Activated CD8-positive, alpha-beta memory T cell treated with anti-CD3 and anti-CD28 coated beads, Interleukin-2, amount 10 ng/mL, durations not matched to agents 7 days and 5 days (primary cell): Measurements from ENCODE around the gene TXNL4A. TPM values are rescaled to one million over a fixed set of nuclear protein-coding genes. Genes with fewer than 3 reads are reported as not detected.

Experiments
- ATAC-seq: fragments of 150-1000 bp; cut with Tn5 transposase; one replicate; pipeline ENCODE4 v1.10.0; 2021; ENCODE audit warnings: moderate library complexity
- CTCF ChIA-PET: fragments of 350-600 bp; sonication (Branson Sonifier 250); formaldehyde crosslinking; loops from one replicate; lab custom pipeline; 2021; ENCODE audit warnings: antibody characterized with exemption; lab: Charles Lee
- DNase-seq: peaks from one replicate; pipeline ENCODE4 v3.0.0-alpha.2; 2020
- H3K27ac Mint-ChIP-seq: one replicate; pipeline ENCODE4 v1.8.0; 2021; ENCODE audit warnings: mild to moderate bottlenecking, mixed read lengths
- H3K27me3 Mint-ChIP-seq: one replicate; pipeline ENCODE4 v1.8.0; 2021; ENCODE audit warnings: mixed read lengths
- H3K36me3 Mint-ChIP-seq: one replicate; pipeline ENCODE4 v1.8.0; 2021; ENCODE audit warnings: mild to moderate bottlenecking, mixed read lengths
- H3K4me1 Mint-ChIP-seq: one replicate; pipeline ENCODE4 v1.8.0; 2021; ENCODE audit warnings: mixed read lengths
- H3K4me3 Mint-ChIP-seq: one replicate; pipeline ENCODE4 v1.8.0; 2021; ENCODE audit warnings: mild to moderate bottlenecking, moderate library complexity, mixed read lengths
- H3K9me3 Mint-ChIP-seq: one replicate; pipeline ENCODE4 v1.8.0; 2022; ENCODE audit warnings: low read depth, mixed read lengths
- total RNA-seq, 2 experiments: library from RNA; stranded (reverse); gene quantifications; one replicate each; pipeline ENCODE4 v1.2.3, GENCODE V29; 2021

The TXNL4A gene
- total RNA-seq, 2 experiments from 2014 or later: 140 to 151 TPM

DNA sequence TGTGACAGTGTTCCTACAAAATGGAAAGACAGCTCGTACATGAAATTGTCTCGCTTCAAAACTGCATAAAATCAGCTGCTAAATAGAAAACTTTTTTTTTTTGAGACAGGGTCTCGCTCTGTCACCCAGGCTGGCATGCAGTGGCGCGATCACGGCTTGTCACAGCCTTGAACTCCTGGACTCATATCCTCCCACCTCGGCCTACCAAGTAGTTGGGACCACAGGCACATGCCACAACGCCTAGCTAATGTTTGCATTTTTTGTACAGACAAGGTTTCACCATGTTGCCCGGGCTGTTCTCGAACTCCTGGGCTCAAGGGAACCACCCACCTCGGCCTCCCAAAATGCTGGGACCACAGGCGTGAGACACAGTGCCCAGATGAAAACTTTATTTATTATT is 3.2 kb downstream of the TXNL4A start:
- CTCF ChIA-PET: interaction anchor here (0.7 to 7.2 kb wide), 3 partner anchors 15 to 41 kb away, joined by 3 to 47 read pairs (median 3); partner anchors contain the start of gene HSBP1L1
- Mint-ChIP-seq H3K4me3 (no peak overlapping the region), H3K9me3 (no peaks in the 10 kb centered on the region), H3K27ac (no peak overlapping the region), H3K27me3 (no peaks in the 10 kb centered on the region), H3K36me3 (peaks cover 37% of the 10 kb centered on the region), H3K4me1 (peaks cover 67% of the 10 kb centered on the region)
- ATAC-seq (no peak), DNase-seq (no peak)

DNA sequence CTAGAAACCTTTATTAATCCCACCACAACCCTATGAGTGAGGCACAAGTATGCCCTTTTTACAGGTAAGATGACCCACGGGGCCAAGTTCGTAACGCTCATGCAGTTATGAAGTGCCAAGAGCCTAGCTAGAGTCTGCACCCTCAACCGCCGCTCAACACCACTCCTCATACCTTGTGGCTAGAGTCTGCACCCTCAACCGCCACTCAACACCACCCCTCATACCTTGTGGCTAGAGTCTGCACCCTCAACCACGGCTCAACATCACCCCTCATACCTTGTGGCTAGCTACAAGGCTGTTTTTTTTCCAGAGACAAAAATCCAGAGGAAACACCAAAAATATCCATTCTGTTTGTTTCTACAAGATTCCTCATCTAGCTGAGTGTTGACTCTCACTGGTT is 4.6 kb downstream of the TXNL4A start:
- peaks cover 44% of the 10 kb centered on the region for H3K36me3 Mint-ChIP-seq
- ATAC-seq (peak; percentile 12), DNase-seq (peak; percentile 74)
- no peaks in the 10 kb centered on the region for H3K9me3 Mint-ChIP-seq
- CTCF ChIA-PET: interaction anchor here (1.5 to 7.2 kb wide), 5 partner anchors 16 to 172 kb away, joined by 5 to 47 read pairs (median 6); partner anchors contain the start of genes HSBP1L1, RBFA and SLC66A2
- no peaks in the 10 kb centered on the region for H3K27me3 Mint-ChIP-seq
- H3K27ac Mint-ChIP-seq: peak overlapping the region; percentile 82
- H3K4me3 Mint-ChIP-seq: peak overlapping the region; percentile 63
- H3K4me1 Mint-ChIP-seq: peaks cover 71% of the 10 kb centered on the region

DNA sequence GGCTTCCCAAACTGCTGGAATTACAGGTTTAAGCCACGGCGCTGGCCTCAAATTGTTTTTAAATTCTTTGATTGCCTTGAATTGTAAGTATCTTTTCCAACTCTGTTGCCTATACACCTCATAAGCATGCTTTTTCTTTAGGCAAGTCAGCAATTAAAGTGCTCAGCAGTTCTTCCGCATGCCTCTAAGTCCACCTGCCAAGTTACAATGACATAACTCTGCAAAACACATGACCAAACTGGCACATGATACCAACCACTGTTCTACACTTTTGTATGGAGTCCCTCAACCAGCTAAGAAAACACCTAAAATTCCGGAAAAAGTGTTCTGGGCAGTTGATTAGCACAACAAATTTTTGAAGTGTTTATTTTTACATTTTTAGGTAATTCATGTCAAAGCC is 5.1 kb downstream of the TXNL4A start:
- H3K4me1 Mint-ChIP-seq: peaks cover 71% of the 10 kb centered on the region
- CTCF ChIA-PET: interaction anchor here (0.8 to 7.2 kb wide), 7 partner anchors 15 to 172 kb away, joined by 3 to 47 read pairs (median 5); partner anchors contain the start of genes HSBP1L1, RBFA and SLC66A2
- ATAC-seq (no peak), DNase-seq (no peak)
- peak overlapping the region; percentile 82 for H3K27ac Mint-ChIP-seq
- peak overlapping the region; percentile 56 for H3K4me3 Mint-ChIP-seq
- H3K36me3 Mint-ChIP-seq: peaks cover 44% of the 10 kb centered on the region
- H3K9me3 Mint-ChIP-seq: no peaks in the 10 kb centered on the region
- no peaks in the 10 kb centered on the region for H3K27me3 Mint-ChIP-seq

DNA sequence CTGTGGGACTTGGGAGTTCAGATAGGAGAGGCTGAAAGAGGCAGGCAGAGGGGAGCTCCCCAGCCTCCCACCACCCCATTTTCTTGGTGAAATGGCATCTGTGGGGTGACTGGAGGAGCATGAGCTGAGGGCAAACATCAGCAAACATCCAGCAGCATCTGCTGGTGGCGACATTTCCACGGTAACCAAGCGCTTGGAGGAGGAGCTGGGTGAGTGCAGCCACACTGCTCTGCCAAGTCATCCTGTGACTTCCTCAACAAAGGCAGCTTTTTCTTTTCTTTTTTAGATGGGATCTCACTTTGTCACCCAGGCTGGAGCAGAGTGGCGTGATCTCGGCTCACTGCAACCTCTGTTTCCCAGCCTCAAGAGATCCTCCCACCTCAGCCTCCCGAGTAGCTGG is 5.6 kb downstream of the TXNL4A start:
- Mint-ChIP-seq H3K36me3 (peaks cover 48% of the 10 kb centered on the region), H3K9me3 (no peaks in the 10 kb centered on the region), H3K4me1 (peaks cover 76% of the 10 kb centered on the region), H3K4me3 (peak overlapping the region; percentile 2), H3K27ac (peak overlapping the region; percentile 82), H3K27me3 (no peaks in the 10 kb centered on the region)
- peak; percentile 73 for ATAC-seq
- DNase-seq: peak; percentile 83
- CTCF ChIA-PET: interaction anchor here (0.8 to 7.2 kb wide), 7 partner anchors 15 to 173 kb away, joined by 3 to 47 read pairs (median 5); partner anchors contain the start of genes HSBP1L1, RBFA and SLC66A2

DNA sequence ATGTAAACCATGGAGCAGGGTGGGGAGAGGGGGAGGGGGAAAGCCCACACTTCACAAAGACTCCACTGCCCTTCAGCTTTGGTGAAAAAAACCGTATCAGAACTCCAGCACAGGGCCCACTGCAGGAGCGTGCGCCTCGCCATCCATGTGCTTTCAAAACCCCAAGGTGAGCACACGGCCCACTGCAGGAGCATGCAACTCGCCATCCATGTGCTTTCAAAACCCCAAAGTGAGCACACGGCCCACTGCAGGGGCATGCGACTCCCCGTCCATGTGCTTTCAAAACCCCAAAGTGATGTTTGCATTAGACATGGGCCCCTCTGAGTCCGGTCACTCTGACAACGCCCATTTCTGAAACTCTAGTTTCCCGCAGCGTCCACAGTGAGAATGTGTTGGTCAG is 7.8 kb downstream of the TXNL4A start:
- H3K36me3 Mint-ChIP-seq: peaks cover 54% of the 10 kb centered on the region
- no peak overlapping the region for H3K4me3 Mint-ChIP-seq
- CTCF ChIA-PET: no interaction called here
- ATAC-seq: no peak
- no peaks in the 10 kb centered on the region for H3K27me3 Mint-ChIP-seq
- H3K9me3 Mint-ChIP-seq: no peaks in the 10 kb centered on the region
- no peak for DNase-seq
- peaks cover 62% of the 10 kb centered on the region for H3K4me1 Mint-ChIP-seq
- no peak overlapping the region for H3K27ac Mint-ChIP-seq

DNA sequence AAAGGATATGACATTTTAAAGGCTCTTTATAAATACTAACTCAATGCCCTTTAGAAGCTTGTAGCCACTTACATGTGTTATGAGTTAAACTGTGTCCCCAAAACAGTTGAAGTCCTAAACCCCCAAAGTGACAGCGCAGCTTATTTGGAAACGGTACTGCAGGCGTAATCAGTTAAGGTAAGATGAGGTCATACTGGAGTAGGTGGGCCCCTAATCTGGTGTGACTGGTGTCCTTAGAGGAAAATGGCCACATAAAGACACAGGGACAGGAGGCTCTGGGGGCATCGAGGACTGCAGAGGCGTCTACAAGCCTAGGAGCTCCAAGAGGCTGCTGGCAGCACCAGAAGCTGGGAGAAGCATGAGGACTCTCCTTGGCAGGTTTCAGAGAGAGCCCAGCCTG is 8.5 kb downstream of the TXNL4A start:
- Mint-ChIP-seq H3K4me3 (no peak overlapping the region), H3K27ac (no peak overlapping the region)
- CTCF ChIA-PET: no interaction called here

DNA sequence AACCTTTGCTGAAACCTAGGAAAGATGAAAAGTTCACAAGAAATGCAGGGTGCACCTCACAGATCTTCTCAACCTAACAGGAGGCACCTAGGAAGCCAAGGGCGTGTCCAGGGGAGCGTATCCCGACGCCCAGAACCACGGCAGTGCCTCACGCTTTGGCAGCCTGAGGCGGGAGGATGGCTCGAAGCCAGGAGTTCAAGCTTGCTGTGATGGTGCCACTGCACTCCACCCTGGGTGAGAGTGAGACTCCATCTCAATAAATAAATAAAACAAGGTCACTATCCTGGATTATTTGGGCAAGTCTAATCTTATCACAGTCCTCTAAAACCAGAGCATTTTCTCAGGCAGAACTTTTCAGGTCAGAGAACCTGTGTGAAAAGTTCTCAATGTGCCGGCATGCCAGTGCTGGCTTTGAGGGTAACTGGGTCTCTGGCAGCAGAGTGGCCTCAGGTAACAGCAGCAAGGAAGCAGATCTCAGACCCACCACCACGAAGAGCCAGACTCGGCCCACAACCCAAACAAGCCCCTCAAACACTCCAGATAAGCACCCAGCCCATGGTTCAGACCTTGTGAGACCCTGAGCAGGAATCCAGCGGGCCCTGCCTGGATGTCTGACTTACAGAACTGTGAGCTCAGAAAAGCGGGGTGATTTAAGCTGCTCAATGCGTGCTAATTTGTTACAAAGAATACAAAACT is 12.2 kb downstream of the TXNL4A start:
- Mint-ChIP-seq H3K4me1 (peaks cover 27% of the 10 kb centered on the region), H3K4me3 (no peak overlapping the region), H3K27ac (no peak overlapping the region), H3K36me3 (peaks cover 53% of the 10 kb centered on the region), H3K9me3 (no peaks in the 10 kb centered on the region), H3K27me3 (no peaks in the 10 kb centered on the region)
- no peak for DNase-seq
- CTCF ChIA-PET: interaction anchor here (0.9 to 1.0 kb wide), 2 partner anchors 11 to 13 kb away, joined by 3 to 4 read pairs; no protein-coding TSS in a partner anchor
- no peak for ATAC-seq

More for the DNA sequence above, 8.5 kb downstream of the TXNL4A start:
- no peak for ATAC-seq
- no peaks in the 10 kb centered on the region for H3K27me3 Mint-ChIP-seq
- no peaks in the 10 kb centered on the region for H3K9me3 Mint-ChIP-seq
- H3K4me1 Mint-ChIP-seq: peaks cover 54% of the 10 kb centered on the region
- no peak for DNase-seq
- peaks cover 54% of the 10 kb centered on the region for H3K36me3 Mint-ChIP-seq

DNA sequence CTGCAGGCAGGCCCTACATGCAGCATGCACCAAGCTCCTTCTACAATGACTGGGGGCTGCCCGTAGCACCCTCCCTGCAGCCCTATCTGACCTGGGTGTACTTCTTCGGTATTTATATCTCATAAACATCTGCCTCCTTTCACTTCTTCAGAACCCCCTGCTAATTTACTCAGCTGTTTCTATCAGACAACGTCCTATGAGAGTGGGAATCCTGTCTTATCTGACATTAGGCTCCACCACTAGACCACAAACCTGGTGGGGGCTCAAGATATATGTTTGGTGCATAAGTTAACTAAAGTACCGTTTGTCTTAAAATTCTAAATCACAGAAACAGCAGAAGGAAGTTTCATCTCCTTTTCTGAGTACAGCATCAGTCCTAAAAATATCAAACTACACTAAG is 13.3 kb downstream of the TXNL4A start:
- ATAC-seq: no peak
- Mint-ChIP-seq H3K27ac (peak overlapping the region; percentile 22), H3K9me3 (no peaks in the 10 kb centered on the region), H3K4me3 (no peak overlapping the region), H3K27me3 (no peaks in the 10 kb centered on the region), H3K4me1 (peaks cover 22% of the 10 kb centered on the region), H3K36me3 (peaks cover 56% of the 10 kb centered on the region)
- no peak for DNase-seq
- CTCF ChIA-PET: no interaction called here

DNA sequence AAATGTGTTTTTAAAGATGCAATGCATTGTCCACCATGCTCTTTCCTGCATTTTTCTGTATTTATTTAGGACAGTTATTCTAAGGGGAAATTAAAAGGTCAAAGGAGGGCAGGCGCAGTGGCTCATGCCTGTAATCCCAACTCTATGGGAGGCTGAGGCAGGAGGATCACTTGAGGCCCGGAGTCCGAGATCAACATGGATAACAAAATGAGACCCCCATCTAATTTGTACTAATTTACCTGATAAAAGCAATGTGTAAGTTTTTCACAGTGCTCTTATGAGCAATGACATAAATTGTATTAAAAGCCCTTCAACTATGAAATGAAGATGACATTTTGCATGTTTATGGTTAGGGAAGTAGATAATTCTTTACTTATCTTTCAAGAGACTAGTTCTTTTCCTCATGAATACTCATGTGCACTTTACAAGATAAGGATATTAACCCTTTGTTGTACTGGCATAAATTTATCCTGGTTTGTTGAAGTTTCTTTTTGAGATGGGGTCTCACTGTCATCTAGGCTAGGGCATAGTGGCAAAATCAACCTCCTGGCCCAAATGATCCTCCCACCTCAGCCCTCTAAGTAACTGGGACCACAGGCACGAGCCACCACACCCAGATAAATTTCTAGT is 14.2 kb downstream of the TXNL4A start:
- H3K36me3 Mint-ChIP-seq: peaks cover 51% of the 10 kb centered on the region
- H3K9me3 Mint-ChIP-seq: no peaks in the 10 kb centered on the region
- H3K27me3 Mint-ChIP-seq: no peaks in the 10 kb centered on the region
- CTCF ChIA-PET: no interaction called here
- ATAC-seq: no peak
- peaks cover 16% of the 10 kb centered on the region for H3K4me1 Mint-ChIP-seq
- DNase-seq: no peak
- H3K27ac Mint-ChIP-seq: no peak overlapping the region
- no peak overlapping the region for H3K4me3 Mint-ChIP-seq

DNA sequence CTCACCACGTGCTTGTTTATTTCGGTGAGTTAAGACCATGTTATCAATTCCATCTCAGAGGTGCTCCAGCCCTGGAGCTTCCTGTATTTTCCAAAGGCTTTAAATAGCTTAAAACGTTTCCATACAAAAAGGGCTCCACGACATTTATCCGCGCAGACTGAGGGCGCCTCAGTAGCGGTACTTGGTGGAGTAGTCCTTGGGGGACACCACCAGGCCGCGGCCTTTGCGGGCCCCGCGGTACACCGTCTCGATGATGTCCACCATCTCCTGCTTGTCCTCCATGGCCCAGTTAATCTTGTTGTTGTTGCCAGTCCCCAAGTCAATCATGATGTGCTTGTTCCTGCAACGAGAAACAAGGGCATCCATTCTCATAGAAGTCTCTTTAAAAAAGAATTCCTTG is 14.8 kb downstream of the TXNL4A start:
- CTCF ChIA-PET: no interaction called here
- Mint-ChIP-seq H3K27me3 (no peaks in the 10 kb centered on the region), H3K36me3 (peaks cover 49% of the 10 kb centered on the region), H3K9me3 (no peaks in the 10 kb centered on the region), H3K4me3 (no peak overlapping the region), H3K27ac (no peak overlapping the region), H3K4me1 (peaks cover 17% of the 10 kb centered on the region)
- ATAC-seq: no peak
- no peak for DNase-seq

DNA sequence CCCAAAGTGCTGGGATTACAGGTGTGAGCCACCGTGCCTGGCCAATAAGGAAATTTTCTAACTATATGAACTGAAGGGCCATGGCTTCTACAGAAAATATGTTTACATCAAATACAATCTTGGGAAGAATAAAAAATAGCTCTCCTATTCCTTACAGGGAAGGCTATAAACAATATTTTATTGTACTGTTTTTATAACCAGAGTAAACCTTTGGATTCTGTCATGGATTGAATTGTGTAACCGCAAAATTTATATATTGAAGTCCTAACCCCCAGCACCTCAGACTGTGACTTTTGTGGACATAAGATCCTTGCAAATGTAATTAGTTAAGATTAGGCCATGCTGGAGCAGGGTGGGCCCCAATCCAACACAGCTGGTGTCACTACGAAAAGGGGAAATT is 15.6 kb downstream of the TXNL4A start:
- CTCF ChIA-PET: no interaction called here
- ATAC-seq (no peak), DNase-seq (no peak)
- H3K27ac Mint-ChIP-seq: no peak overlapping the region
- no peak overlapping the region for H3K4me3 Mint-ChIP-seq
- no peaks in the 10 kb centered on the region for H3K9me3 Mint-ChIP-seq
- H3K27me3 Mint-ChIP-seq: no peaks in the 10 kb centered on the region
- peaks cover 45% of the 10 kb centered on the region for H3K36me3 Mint-ChIP-seq
- peaks cover 19% of the 10 kb centered on the region for H3K4me1 Mint-ChIP-seq

DNA sequence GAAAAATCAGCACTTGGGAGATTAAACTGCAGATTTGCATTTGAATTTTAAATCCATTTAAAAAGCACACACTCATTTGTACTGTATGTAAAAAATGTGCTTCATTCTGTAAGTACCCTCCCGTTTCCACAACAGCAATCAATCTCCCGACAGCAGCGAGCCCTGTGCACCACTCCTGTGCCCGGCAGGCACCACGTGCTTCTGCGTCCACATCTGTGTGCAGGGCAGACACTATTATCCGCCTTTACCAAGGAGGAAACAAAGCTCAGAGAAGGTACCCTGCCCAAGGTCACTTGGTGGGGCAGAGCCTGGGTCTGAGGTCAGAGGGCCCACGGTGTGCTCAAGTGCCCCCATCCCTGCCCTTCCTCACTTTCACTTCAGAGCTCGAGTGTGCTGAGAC is 16.4 kb downstream of the TXNL4A start:
- ATAC-seq (no peak), DNase-seq (no peak)
- Mint-ChIP-seq H3K36me3 (peaks cover 43% of the 10 kb centered on the region), H3K27ac (no peak overlapping the region), H3K9me3 (no peaks in the 10 kb centered on the region), H3K27me3 (no peaks in the 10 kb centered on the region), H3K4me3 (no peak overlapping the region), H3K4me1 (peaks cover 19% of the 10 kb centered on the region)
- CTCF ChIA-PET: no interaction called here

DNA sequence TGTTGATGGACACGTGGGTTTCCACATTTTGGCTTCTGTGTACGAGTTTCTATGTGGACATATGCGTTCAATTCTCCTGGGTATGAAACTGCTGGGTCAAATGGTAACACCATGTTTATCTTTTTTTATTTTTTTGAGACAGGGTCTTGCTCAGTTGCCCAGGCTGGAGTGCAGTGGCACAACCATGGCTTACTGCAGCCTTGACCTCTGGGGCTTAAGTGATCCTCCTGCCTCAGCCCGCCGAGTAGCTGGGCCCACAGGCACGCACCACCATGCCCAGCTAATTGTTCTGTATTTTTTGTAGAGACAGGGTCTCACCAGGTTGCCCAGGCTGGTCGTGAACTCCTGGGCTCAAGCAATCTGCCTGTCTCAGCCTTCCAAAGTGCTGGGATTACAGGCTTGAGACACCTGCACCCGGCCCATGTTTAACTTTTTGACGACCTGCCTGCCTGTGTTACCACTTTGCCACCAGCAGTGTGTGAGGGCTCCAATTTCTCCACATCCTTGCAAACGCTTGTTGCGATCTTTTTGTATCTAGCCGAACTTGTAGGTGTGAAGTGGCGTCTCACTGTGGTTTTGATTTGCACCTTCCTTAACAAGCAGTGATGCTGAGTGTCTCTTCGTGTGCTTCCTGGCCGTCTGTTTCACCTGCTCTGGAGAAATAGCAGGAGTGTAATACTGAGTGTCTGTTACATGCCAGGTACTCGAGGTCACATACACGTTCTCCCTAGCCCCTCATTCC is 17.0 kb downstream of the TXNL4A start:
- H3K36me3 Mint-ChIP-seq: peaks cover 43% of the 10 kb centered on the region
- no peaks in the 10 kb centered on the region for H3K27me3 Mint-ChIP-seq
- no peaks in the 10 kb centered on the region for H3K9me3 Mint-ChIP-seq
- ATAC-seq: no peak
- H3K27ac Mint-ChIP-seq: no peak overlapping the region
- DNase-seq: no peak
- H3K4me1 Mint-ChIP-seq: peaks cover 19% of the 10 kb centered on the region
- CTCF ChIA-PET: interaction anchor here (1.3 kb wide), 1 partner anchor 14 kb away, joined by 3 read pairs; no protein-coding TSS in a partner anchor
- no peak overlapping the region for H3K4me3 Mint-ChIP-seq
